ENCODE results near the gene ABLIM2.

DNA sequence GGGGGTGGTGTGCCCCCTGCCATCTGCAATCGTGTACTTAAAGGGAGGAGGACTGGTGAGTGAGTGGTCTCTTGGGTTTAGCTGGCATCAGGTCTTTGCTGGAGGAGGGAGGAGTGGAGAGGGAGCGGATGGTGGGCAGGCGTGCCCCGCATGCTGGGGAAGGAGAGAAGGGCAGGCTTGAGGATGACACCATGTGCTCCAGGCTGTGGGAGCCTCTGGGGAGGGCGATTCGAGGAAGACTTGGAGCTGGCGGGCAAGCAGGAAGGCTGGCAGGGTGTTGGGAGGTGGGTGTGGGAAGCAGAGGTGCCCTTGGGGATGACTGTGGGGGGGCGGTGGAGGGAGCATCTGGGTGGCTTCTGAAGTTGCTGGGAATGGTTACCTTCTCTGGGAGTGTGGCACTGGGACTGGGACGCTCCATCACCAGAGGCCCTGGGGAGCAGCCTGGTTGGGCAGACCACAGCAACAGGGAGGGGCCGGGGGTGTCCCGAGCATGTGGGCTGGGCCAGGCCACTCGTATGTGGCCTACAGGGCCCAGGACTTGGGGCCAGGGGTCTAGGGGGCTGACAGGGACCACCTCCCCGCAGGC, 188.2 kb downstream of the ABLIM2 start:
- TF ChIP-seq EZH2 (IDR thresholded peaks at IDR 0.05; ENCODE audit: borderline replicate concordance, low read length): no peak
- TF ChIP-seq, protein P1, sequence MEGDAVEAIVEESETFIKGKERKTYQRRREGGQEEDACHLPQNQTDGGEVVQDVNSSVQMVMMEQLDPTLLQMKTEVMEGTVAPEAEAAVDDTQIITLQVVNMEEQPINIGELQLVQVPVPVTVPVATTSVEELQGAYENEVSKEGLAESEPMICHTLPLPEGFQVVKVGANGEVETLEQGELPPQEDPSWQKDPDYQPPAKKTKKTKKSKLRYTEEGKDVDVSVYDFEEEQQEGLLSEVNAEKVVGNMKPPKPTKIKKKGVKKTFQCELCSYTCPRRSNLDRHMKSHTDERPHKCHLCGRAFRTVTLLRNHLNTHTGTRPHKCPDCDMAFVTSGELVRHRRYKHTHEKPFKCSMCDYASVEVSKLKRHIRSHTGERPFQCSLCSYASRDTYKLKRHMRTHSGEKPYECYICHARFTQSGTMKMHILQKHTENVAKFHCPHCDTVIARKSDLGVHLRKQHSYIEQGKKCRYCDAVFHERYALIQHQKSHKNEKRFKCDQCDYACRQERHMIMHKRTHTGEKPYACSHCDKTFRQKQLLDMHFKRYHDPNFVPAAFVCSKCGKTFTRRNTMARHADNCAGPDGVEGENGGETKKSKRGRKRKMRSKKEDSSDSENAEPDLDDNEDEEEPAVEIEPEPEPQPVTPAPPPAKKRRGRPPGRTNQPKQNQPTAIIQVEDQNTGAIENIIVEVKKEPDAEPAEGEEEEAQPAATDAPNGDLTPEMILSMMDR (conservative IDR thresholded peaks at IDR 0.05 in 1 of 2, IDR thresholded peaks at IDR 0.05 in 1 of 2; ENCODE audit: extremely low read depth in 1 of 2, insufficient read depth in 1 of 2, low read depth in 1 of 2, low read length in 2 of 2): no peak

Data from mammary epithelial cell (primary cell).